Activated CD8-positive, alpha-beta memory T cell treated with anti-CD3 and anti-CD28 coated beads for 36 hours (primary cell): ENCODE data around the gene STAM. TPM values are rescaled to one million over a fixed set of nuclear protein-coding genes. Genes with fewer than 3 reads are reported as not detected.

Source experiments
- CTCF ChIA-PET: fragments of 350-600 bp; sonication (Branson Sonifier 250); formaldehyde crosslinking; loops from one replicate; lab custom pipeline; 2021; ENCODE audit warnings: antibody characterized with exemption; lab: Charles Lee
- POLR2A ChIA-PET: fragments of 350-600 bp; sonication (Branson Sonifier 250); formaldehyde crosslinking; loops from one replicate; lab custom pipeline; 2021; ENCODE audit warnings: antibody characterized with exemption; lab: Charles Lee
- total RNA-seq, 2 experiments: library from RNA; stranded (reverse); gene quantifications; one replicate each; pipeline ENCODE4 v1.2.3, GENCODE V29; 2021

STAM gene
- total RNA-seq, 2 experiments from 2014 or later, result 21.2 to 24.2 TPM

DNA sequence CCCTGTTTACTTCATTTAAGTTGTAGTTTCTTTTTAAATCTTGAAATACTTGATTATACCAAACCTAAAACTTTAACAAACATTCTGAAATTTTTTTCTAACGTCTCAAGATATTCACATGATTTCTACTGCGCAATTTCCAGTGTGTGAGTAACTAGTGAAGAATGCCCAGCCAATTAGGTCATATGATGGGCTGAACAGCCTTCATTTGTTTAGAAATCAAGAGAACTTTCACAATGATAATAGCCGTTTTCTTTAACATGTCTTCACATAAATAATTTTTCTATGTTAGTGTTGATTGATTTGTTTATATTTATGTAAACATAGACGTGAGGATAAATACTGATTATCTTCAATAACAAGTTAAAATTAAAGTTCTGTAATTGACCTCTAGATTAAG is 21.8 kb downstream of the STAM start:
- CTCF ChIA-PET, result no interaction called here
- POLR2A ChIA-PET, result no interaction called here

DNA sequence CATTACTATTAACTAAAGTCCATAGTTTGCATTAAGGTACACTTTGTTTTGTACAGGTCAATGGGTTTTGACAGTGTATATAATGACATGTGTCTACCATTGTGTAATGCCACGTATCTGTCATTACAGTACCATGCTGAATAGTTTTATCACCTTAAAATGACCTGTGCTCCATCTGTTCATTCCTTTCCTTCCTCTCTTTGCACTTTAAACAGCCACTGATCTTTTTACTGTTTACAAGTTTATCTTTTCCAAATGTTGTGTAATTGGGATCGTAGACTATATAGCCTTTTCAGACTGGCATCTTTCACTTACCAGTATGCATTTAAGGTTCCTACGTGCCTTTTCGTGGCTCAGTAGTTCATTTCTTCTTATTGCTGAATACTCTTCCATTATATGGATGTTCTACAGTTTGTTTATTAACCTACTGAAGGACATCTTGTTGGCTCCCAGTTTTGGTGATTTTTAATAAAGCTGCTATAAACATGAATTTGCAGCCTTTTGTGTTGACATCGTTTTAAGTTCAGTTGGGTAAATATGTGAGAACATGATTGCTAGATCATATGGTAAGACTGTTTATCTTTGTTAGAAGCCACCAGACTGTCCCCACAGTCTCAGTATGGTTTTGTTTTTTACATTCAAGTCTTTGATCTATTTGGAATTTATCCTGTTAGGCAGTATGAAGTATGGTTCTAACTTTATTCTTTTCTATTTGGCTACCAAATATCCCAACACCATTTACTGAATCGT is 24.7 kb downstream of the STAM start:
- ChIA-PET CTCF (no interaction called here), POLR2A (interaction anchor here (1.1 kb wide), 1 partner anchor 24 kb away, joined by 3 read pairs; no protein-coding TSS in a partner anchor)

DNA sequence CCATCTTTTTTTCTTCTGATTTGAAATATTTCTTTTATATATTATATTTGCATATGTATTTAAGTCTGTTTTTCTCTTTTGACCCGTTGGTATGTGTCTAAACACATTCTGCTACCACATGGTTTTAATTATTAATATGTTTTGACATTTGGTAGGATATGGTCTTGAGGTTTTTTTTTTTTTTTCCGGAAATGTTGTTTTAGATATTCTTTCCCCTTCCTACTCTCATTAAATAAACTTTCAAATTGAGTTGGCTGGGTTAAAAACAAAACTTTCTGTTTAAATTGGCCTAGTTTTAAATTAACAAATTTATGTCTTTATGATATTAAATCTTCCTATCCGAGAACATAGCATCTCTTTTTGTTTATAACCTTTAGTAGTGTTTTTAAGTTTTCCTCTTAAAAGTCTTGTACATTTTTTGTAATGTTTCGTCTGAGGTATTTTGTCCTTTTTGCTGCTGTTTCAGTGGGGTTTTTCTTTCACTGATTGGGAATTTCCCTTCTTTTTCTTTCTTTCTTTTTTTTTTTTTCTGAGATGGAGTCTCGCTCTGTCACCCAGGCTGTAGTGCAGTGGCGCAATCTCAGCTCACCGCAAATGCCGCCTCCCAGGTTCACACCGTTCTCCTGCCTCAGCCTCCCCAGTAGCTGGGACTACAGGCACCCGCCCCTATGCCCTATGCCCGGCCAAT is 25.4 kb downstream of the STAM start:
- ChIA-PET POLR2A (interaction anchor here (1.1 kb wide), 1 partner anchor 25 kb away, joined by 3 read pairs; no protein-coding TSS in a partner anchor), CTCF (no interaction called here)

DNA sequence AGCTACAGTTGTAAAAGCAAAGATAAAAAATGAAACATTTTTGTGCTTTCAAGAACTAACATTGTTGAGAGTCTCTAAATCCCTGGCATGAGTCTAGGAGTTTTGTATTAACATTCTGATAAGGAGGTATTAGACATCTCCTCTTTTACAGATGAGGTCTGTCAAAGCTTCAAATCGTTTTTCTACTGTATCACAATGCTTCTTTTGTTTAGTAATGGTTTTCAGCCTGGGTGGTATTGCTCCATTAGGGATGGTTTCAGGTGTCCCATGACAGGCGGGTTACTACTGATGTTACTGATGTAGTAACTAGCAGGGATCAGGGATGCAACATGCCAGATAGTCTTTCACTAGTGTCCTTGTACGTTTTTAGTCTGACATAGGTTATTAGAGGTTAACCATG is 27.4 kb downstream of the STAM start:
- CTCF ChIA-PET, result no interaction called here
- POLR2A ChIA-PET, result no interaction called here

- POLR2A ChIA-PET, result no interaction called here
- CTCF ChIA-PET, result interaction anchor here (0.6 kb wide), 2 partner anchors 35 to 48 kb away, joined by 3 to 5 read pairs; no protein-coding TSS in a partner anchor
Measured at GRCh38 chr10:17673471-17674061, 29.6 kb downstream of the STAM start.

DNA sequence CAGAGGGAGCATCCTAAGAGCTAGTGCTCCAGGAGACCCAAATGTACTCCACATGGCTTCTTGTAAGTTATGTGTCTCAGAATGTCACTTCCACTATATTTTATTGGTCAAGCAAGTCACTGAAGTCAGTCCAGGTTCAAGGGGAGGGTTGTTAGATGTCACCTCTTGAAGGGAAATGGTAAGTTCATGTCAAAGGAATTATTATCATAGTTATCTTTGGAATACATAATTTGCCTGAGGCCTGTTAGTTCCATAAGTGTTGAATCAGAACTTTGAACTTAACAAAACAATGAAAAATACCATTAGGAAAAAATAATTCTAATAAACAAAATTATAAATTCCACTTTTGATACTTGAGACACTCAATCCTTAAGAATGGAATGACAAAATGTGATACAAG is 30.6 kb downstream of the STAM start:
- ChIA-PET POLR2A (no interaction called here), CTCF (no interaction called here)

GRCh38 chr10:17675638-17676037 is 31.7 kb downstream of the STAM start:
- ChIA-PET POLR2A (no interaction called here), CTCF (no interaction called here)

DNA sequence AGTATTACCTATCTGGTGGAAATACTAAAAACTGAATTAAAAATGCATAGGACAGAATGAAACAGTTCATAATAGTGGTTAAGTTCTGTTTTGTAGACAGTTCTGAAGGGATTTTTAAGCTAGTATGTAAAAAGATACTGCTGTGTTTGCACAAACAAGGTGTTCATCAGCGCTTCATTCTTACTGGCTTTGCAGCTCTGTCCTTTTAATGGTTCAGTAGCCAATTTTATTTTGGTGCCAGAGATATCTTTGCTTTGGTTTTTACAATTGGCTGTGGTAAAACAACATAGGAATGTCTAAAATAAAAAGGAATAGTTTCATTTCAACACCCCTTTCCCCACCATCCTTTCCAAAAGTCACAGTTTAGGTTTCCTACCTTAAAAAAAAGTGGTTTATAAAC is 33.0 kb downstream of the STAM start:
- ChIA-PET POLR2A (no interaction called here), CTCF (no interaction called here)

DNA sequence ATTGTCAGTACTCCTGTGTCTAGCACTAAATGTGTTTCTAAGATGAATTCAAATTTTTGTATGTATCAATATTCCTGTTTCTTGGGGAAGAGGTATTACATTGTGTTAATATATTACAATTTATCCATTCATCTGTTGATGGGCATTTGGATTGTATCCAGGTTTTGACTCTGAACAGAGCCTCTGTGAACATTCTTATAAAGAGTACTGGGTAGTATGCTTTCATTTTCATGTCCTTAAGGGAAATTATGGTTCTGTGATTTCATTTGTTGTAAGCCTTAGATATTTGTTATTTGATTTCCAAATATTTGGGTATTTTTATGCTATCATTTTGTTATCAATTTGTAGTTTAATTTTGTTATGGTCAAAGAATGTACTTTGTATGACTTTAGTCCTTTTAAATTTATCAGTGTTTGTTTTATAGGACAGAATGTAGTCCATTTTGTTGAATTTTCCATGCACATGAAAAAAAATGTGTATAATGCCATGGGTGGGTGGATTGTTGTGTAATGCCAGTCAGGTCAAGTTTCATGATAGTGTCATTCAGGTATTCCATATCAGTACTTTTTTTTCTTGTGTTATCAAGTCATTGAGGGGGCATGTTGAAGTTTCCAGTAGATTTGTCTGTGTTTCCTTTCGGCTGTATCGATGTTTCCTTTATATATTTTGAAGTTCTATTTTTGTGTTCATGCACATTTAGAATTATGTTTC is 38.4 kb downstream of the STAM start:
- ChIA-PET CTCF (no interaction called here), POLR2A (no interaction called here)

- CTCF ChIA-PET, result no interaction called here
Measured at GRCh38 chr10:17683541-17683940, 39.6 kb downstream of the STAM start.

DNA sequence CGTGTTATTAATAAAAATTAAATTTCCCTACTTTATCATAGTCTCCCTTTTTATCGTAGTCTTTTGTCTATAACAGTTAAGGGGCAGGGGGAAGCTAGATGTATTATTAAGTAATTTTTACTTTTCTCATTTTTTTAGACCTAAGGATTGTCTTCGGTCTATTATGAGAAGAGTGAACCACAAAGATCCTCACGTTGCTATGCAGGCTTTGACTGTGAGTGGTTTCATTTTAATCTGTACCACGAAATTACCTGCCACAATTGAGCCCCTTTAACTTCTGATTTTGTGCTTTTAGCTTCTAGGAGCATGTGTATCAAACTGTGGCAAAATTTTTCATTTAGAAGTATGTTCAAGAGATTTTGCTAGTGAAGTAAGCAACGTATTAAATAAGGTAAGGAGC is 40.6 kb downstream of the STAM start:
- CTCF ChIA-PET, result no interaction called here
- POLR2A ChIA-PET, result no interaction called here

More at GRCh38 chr10:17683541-17683940, 39.6 kb downstream of the STAM start:
- POLR2A ChIA-PET, result no interaction called here

DNA sequence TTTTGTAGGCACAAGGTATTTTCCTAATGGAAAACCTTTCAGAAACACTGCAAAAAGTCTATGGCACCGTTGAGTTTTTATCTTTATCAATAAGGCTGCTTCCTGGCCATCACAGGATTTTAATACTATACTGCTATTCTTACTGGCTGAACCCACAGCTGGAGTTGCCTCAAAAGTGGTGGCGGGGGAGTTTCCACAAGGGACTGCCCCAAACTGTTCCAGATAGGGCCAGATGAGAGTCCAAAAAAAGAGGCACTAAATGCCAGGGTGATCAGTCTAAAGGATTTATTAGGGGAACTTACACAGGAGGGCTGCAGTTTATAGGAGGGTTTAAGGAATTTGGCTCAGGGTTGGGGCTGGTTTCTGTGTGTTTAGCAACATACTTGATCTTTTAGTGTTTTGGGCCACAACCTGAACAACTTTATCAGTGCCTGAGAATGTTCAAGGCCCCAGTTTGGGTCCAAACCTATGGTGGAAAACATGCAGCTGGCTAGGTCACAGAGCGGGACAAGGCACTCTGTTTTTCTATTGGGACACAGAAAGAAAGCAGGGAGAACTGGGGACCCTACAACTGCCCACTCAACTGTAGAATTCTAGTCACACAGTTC is 41.4 kb downstream of the STAM start:
- ChIA-PET CTCF (no interaction called here), POLR2A (no interaction called here)

GRCh38 chr10:17687117-17687831 is 43.3 kb downstream of the STAM start:
- CTCF ChIA-PET, result no interaction called here

DNA sequence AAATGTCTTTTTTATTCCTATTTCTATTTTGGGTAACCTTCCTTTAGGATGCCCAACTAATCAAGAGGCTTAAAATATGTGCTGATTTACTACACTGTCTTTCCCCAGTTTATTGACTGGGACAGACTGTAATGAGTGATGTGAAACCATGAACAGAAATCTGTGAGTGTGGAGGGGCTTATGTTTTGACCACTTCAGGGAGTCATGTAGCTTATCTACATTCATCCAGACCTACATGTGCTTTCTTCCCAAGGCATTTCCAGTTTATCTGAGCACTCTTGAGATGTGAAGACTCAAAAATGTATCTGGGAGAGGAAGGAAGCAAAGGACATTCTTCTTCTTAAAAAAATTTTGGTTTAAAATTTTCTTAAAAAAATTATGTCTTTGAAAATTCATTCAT is 45.2 kb downstream of the STAM start:
- CTCF ChIA-PET, result no interaction called here
- POLR2A ChIA-PET, result no interaction called here

More at GRCh38 chr10:17687117-17687831, 43.3 kb downstream of the STAM start:
- POLR2A ChIA-PET, result no interaction called here

DNA sequence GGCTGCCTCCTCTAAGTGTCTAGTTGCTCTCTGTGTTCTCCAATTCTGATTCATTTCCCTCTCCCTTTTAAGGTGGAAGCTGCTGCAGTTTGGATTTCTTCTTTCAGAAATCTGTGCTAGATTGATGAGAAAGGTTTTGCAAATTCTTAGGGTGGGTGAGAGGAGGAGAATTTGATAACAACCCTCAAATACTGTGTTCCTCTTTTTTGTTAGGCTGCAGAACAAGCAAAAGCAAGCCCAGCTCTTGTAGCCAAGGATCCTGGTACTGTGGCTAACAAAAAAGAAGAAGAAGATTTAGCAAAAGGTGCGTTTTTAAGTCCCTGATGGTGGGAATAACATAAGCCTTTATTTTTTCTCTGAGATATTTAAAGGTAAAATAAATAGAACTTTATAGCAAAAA is 49.1 kb downstream of the STAM start:
- POLR2A ChIA-PET, result no interaction called here
- CTCF ChIA-PET, result no interaction called here

- ChIA-PET CTCF (interaction anchor here (0.5 to 1.4 kb wide), 3 partner anchors 54 to 89 kb away, joined by 3 to 5 read pairs (median 3); partner anchors contain the start of gene STAM), POLR2A (no interaction called here)
Measured at GRCh38 chr10:17698696-17699095, 54.7 kb downstream of the STAM start.

DNA sequence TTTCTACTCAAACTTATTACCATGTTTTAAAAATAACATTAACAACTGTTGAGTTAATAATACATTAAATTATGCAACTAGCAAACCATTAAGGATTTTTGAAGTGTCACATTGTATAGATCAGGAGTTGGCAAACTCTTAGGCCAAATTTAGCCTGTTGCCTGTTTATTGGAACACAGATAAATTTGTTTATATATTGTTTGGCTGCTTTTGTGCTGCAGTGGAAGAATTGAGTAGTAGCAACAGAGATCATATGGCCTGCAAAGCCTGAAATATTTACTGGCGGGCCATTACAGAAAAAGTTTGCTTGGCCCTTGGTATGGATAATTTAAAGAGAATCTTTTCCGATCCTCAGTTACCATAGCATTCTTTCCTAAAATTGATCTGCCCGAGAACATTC is 57.4 kb downstream of the STAM start:
- ChIA-PET POLR2A (no interaction called here), CTCF (no interaction called here)

DNA sequence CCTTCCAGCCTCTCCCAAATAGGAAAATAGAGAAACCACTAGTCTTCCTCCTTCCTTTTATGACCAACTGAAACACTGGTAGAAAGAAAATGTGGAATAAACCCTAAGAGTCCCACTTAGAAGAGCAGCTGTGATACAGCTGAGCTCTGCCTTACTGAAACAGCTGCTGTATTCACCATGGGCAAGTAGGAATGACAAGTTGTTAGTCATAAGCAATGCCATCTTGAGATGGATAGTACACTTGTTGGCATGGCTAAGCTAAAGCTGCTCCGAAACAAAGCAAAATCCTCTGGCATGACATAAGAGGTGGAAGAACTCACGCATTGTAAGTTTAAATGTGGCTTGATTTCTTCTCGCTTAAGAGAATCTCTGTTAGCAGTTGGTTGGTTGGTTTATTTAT is 59.8 kb downstream of the STAM start:
- POLR2A ChIA-PET, result no interaction called here
- CTCF ChIA-PET, result no interaction called here

DNA sequence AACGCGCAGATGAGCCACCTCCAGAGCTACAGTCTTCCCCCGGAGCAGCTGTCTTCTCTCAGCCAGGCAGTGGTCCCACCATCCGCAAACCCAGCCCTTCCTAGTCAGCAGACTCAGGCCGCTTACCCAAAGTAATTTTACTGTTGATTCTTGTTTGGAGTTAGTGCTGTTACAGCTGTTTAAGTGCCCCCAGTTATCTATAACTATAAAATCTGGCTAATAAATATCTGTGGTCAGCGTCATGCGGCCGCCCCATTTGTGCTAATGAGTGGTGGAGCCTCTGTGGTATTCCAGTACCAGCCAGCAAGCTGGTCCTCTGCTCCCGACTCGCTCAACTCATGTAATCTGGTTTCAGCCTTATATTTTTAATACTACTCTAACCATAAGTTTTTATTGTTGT is 64.9 kb downstream of the STAM start:
- ChIA-PET POLR2A (no interaction called here), CTCF (no interaction called here)
